Neuronal stem cell (in vitro differentiated cells): Measurements from ENCODE around the gene VMP1.

ENCODE experiments used
- DNase-seq: peaks from one replicate; pipeline ENCODE4 v3.0.0-alpha.2; 2013; ENCODE audit warnings: low spot score
- H2AFZ ChIP-seq: one replicate; pipeline ENCODE4 v1.6.1; 2013; ENCODE audit warnings: mild to moderate bottlenecking, low read length, inconsistent platforms
- H2AK5ac ChIP-seq: 2 replicates; pipeline ENCODE4 v1.6.1; 2013; ENCODE audit warnings: low read depth, mild to moderate bottlenecking, inconsistent platforms, low read length, moderate library complexity, mixed read lengths
- H2BK120ac ChIP-seq: 2 replicates; pipeline ENCODE4 v1.6.1; 2013; ENCODE audit warnings: low read depth, mild to moderate bottlenecking, inconsistent platforms, low read length, moderate library complexity, mixed read lengths
- H2BK12ac ChIP-seq: one replicate; pipeline ENCODE4 v1.6.1; 2013; ENCODE audit warnings: low read length, inconsistent platforms
- H2BK15ac ChIP-seq: 2 replicates; pipeline ENCODE4 v1.6.1; 2013; ENCODE audit warnings: mild to moderate bottlenecking, low read length, inconsistent platforms, mixed read lengths
- H2BK5ac ChIP-seq: one replicate; pipeline ENCODE4 v1.6.1; 2013; ENCODE audit warnings: inconsistent platforms, mild to moderate bottlenecking, low read length, moderate library complexity
- H3K14ac ChIP-seq: one replicate; pipeline ENCODE4 v1.6.1; 2013; ENCODE audit warnings: low read length, inconsistent platforms
- H3K18ac ChIP-seq: 2 replicates; pipeline ENCODE4 v1.6.1; 2013; ENCODE audit warnings: low read length, inconsistent platforms
- H3K23ac ChIP-seq: 2 replicates; pipeline ENCODE4 v1.6.1; 2013; ENCODE audit warnings: low read depth, mild to moderate bottlenecking, mixed read lengths, low read length, inconsistent platforms; ENCODE audit not compliant: poor library complexity
- H3K27ac ChIP-seq: replicated peaks from 3 replicates; pipeline ENCODE4 v1.5.1; 2013; ENCODE audit warnings: low read length, inconsistent platforms
- H3K27me3 ChIP-seq, 3 experiments: 2 replicates each; pipeline ENCODE4 v1.6.1; 2013; ENCODE audit warnings: low read length in 3 of 3, mild to moderate bottlenecking in 2 of 3, inconsistent platforms in 1 of 3, low read depth in 1 of 3, mixed read lengths in 1 of 3, moderate library complexity in 1 of 3; ENCODE audit not compliant: control insufficient read depth in 3 of 3, insufficient read depth in 3 of 3
- H3K36me3 ChIP-seq, 2 donors: replicated peaks in 1 of 2; 2 replicates each; pipeline ENCODE4 v1.6.1; 2013; ENCODE audit warnings: low read length in 2 of 2; ENCODE audit not compliant: control insufficient read depth in 2 of 2, insufficient read depth in 2 of 2
- H3K4ac ChIP-seq: 2 replicates; pipeline ENCODE4 v1.6.1; 2013; ENCODE audit warnings: inconsistent platforms, mild to moderate bottlenecking, low read length, moderate library complexity
- H3K4me1 ChIP-seq, 2 donors: 1 replicate in 1 of 2; 2 replicates in 1 of 2; pipeline ENCODE4 v1.6.1; 2013; ENCODE audit warnings: low read length in 2 of 2, low read depth in 1 of 2; ENCODE audit not compliant: control insufficient read depth in 2 of 2, insufficient read depth in 1 of 2
- H3K4me2 ChIP-seq: one replicate; pipeline ENCODE4 v1.6.1; 2013; ENCODE audit warnings: mild to moderate bottlenecking, low read length, inconsistent platforms; ENCODE audit not compliant: insufficient read depth, poor library complexity, severe bottlenecking
- H3K4me3 ChIP-seq, 2 donors: 2 replicates each; pipeline ENCODE4 v1.5.1; 2013; ENCODE audit warnings: low read length in 2 of 2, mild to moderate bottlenecking in 2 of 2, inconsistent platforms in 1 of 2, moderate library complexity in 1 of 2
- H3K79me1 ChIP-seq: one replicate; pipeline ENCODE4 v1.6.1; 2013; ENCODE audit warnings: low read depth, mild to moderate bottlenecking, inconsistent platforms, low read length, moderate library complexity
- H3K9ac ChIP-seq: one replicate; pipeline ENCODE4 v1.6.1; 2013; ENCODE audit warnings: mild to moderate bottlenecking, low read depth, low read length, inconsistent platforms; ENCODE audit not compliant: poor library complexity
- H3K9me3 ChIP-seq, 2 donors: replicated peaks in 1 of 2; 2 replicates each; pipeline versions ENCODE3 to v1.6.1; 2013; ENCODE audit warnings: low read length in 2 of 2, mild to moderate bottlenecking in 2 of 2, inconsistent platforms in 1 of 2, low read depth in 1 of 2, mixed read lengths in 1 of 2, moderate library complexity in 1 of 2; ENCODE audit not compliant: control insufficient read depth in 2 of 2, insufficient read depth in 1 of 2
- H4K8ac ChIP-seq: one replicate; pipeline ENCODE4 v1.6.1; 2013; ENCODE audit warnings: low read depth, mild to moderate bottlenecking, inconsistent platforms, low read length, moderate library complexity
- H4K91ac ChIP-seq: one replicate; pipeline ENCODE4 v1.6.1; 2013; ENCODE audit warnings: low read length, low read depth, mild to moderate bottlenecking, inconsistent platforms; ENCODE audit not compliant: poor library complexity
- WGBS, 2 donors: extraction: QIAGEN DNeasy Blood & Tissue Kit; methylation state at CpG; one replicate each; pipeline ENCODE4 v1.1.7; 2013; ENCODE audit warnings: missing lambda C conversion rate in 2 of 2, mixed read lengths in 1 of 2; ENCODE audit not compliant: insufficient read length in 2 of 2, insufficient replicate concordance in 1 of 2; ENCODE audit errors: extremely low coverage in 2 of 2; 5-methylcytosine and 5-hydroxymethylcytosine counted together

Gene VMP1

GRCh38 chr17:59796785-59797205 is 89.3 kb downstream of the VMP1 start:
- H3K79me1 ChIP-seq, result no peaks in the 10 kb centered on the region
- no peak overlapping the region for H3K14ac ChIP-seq
- H3K4me1 ChIP-seq, result no peaks in the 10 kb centered on the region
- no peak overlapping the region for H2BK15ac ChIP-seq
- no peak overlapping the region for H3K4me3 ChIP-seq
- H2BK120ac ChIP-seq, result no peak overlapping the region
- H4K91ac ChIP-seq, result no peak overlapping the region
- H3K27ac ChIP-seq, result no peak overlapping the region
- H2AK5ac ChIP-seq, result no peak overlapping the region
- no peak for DNase-seq
- no peak overlapping the region for H3K4ac ChIP-seq
- H3K9me3 ChIP-seq, result no peaks in the 10 kb centered on the region
- no CpG with 5 or more reads among the region's 2 CpGs for WGBS, 2 donors
- no peak overlapping the region for H3K9ac ChIP-seq
- H3K23ac ChIP-seq, result no peak overlapping the region
- no peak overlapping the region for H3K18ac ChIP-seq
- H2BK12ac ChIP-seq, result no peak overlapping the region
- no peaks in the 10 kb centered on the region for H3K27me3 ChIP-seq
- H2AFZ ChIP-seq, result no peak overlapping the region
- no peak overlapping the region for H3K4me2 ChIP-seq
- no peak overlapping the region for H2BK5ac ChIP-seq
- no peak overlapping the region for H4K8ac ChIP-seq
- peaks cover 0 to 9% of the 10 kb centered on the region in 2 donors for H3K36me3 ChIP-seq

GRCh38 chr17:59798111-59798510 is 90.7 kb downstream of the VMP1 start:
- H3K9ac ChIP-seq, result no peak overlapping the region
- no peak overlapping the region for H2AK5ac ChIP-seq
- H2BK15ac ChIP-seq, result no peak overlapping the region
- no CpG with 5 or more reads among the region's 4 CpGs for WGBS, 2 donors
- no peak overlapping the region for H3K4me3 ChIP-seq
- H3K23ac ChIP-seq, result no peak overlapping the region
- H2AFZ ChIP-seq, result no peak overlapping the region
- H3K27me3 ChIP-seq, result no peaks in the 10 kb centered on the region
- no peaks in the 10 kb centered on the region for H3K79me1 ChIP-seq
- no peak overlapping the region for H3K4me2 ChIP-seq
- peaks cover 0 to 9% of the 10 kb centered on the region in 2 donors for H3K36me3 ChIP-seq
- H2BK5ac ChIP-seq, result no peak overlapping the region
- no peaks in the 10 kb centered on the region for H3K9me3 ChIP-seq
- no peak overlapping the region for H3K14ac ChIP-seq
- H3K4me1 ChIP-seq, result no peaks in the 10 kb centered on the region
- H3K27ac ChIP-seq, result no peak overlapping the region
- H3K18ac ChIP-seq, result no peak overlapping the region
- no peak for DNase-seq
- no peak overlapping the region for H4K91ac ChIP-seq
- no peak overlapping the region for H3K4ac ChIP-seq
- no peak overlapping the region for H4K8ac ChIP-seq
- H2BK12ac ChIP-seq, result no peak overlapping the region
- no peak overlapping the region for H2BK120ac ChIP-seq

GRCh38 chr17:59800530-59800942 is 93.1 kb downstream of the VMP1 start:
- Histone ChIP-seq H3K9me3 (no peaks in the 10 kb centered on the region), H3K4me2 (no peak overlapping the region), H2BK5ac (no peak overlapping the region), H4K8ac (no peak overlapping the region), H2AFZ (no peak overlapping the region), H3K14ac (no peak overlapping the region), H3K23ac (no peak overlapping the region), H3K9ac (no peak overlapping the region), H4K91ac (no peak overlapping the region), H3K27me3 (no peaks in the 10 kb centered on the region), H3K36me3 (peaks cover 0 to 3% of the 10 kb centered on the region in 2 donors), H3K4ac (no peak overlapping the region), H2AK5ac (no peak overlapping the region), H3K4me1 (no peaks in the 10 kb centered on the region), H2BK12ac (no peak overlapping the region), H2BK120ac (no peak overlapping the region), H3K79me1 (no peaks in the 10 kb centered on the region), H3K18ac (no peak overlapping the region), H3K27ac (no peak overlapping the region), H3K4me3 (no peak overlapping the region), H2BK15ac (no peak overlapping the region)
- WGBS, 2 donors, result no CpG with 5 or more reads among the region's 6 CpGs
- no peak for DNase-seq

- DNase-seq, result no peak
- no peak overlapping the region for H2BK15ac ChIP-seq
- H3K23ac ChIP-seq, result no peak overlapping the region
- no peak overlapping the region for H3K9ac ChIP-seq
- H3K14ac ChIP-seq, result no peak overlapping the region
- no CpG with 5 or more reads among the region's 5 CpGs for WGBS, 2 donors
- no peak overlapping the region for H4K8ac ChIP-seq
- H3K79me1 ChIP-seq, result no peaks in the 10 kb centered on the region
- no peak overlapping the region for H2BK5ac ChIP-seq
- H3K27me3 ChIP-seq, result no peaks in the 10 kb centered on the region
- no peak overlapping the region for H3K27ac ChIP-seq
- H2BK12ac ChIP-seq, result no peak overlapping the region
- no peak overlapping the region for H4K91ac ChIP-seq
- no peak overlapping the region for H3K4me2 ChIP-seq
- H3K18ac ChIP-seq, result no peak overlapping the region
- no peak overlapping the region for H3K4ac ChIP-seq
- H2BK120ac ChIP-seq, result no peak overlapping the region
- no peaks in the 10 kb centered on the region for H3K9me3 ChIP-seq
- H3K4me1 ChIP-seq, result no peaks in the 10 kb centered on the region
- no peak overlapping the region for H3K4me3 ChIP-seq
- H3K36me3 ChIP-seq, result no peaks in the 10 kb centered on the region
- H2AFZ ChIP-seq, result no peak overlapping the region
- H2AK5ac ChIP-seq, result no peak overlapping the region
These were observed 94.7 kb downstream of the VMP1 start for GRCh38 chr17:59802160-59802559.
